GM19035 (cell line): ENCODE results near the gene PEX14.

Experiments
- ATAC-seq: cut with Tn5 transposase; IDR thresholded peaks from one replicate; pipeline ENCODE4 v1.9.1; 2021; ENCODE audit not compliant: unreplicated experiment

PEX14 gene

GRCh38 chr1:10662090-10662688, 187.4 kb downstream of the PEX14 start:
- ATAC-seq = no peak

DNA sequence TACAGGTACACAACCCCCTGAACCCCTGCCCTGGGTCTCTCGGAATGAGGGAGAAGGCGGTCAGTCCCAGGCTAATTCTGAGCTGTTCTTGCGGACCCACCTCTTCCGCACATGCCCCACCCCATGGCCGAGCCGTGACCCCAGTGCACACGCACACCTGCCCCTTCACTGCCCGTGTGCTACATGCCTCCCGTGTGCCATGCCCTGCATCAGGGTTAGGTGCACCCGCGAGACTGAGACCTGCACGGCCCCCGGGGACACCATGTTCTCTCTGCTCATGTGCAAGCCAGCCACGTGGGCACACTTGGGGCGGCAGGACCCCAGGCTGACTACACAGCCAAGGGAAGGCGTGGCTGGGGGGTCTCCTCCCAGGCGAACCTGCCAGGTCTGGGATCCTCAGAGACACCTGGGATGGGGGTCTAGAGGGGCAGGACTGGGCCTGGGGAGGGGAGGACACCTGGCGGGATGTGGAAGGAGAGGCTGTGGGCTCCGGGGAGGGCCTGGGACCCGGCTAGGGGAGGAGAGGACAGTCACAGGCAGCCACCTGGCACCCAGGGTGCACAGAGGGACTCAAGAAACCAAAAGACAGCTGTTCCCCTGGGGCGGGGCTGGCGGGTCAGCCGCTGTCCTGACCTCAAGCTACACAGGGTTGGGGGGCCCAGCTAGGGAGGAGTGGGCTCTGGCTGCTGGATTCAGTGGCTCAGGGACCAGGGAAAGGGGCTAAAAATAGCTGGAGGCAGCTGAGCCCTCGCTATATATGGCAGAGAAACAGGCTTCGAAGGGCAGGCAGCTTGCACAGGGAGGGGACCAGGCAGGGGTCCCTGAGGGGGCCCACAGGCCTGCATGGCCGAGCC, 188.3 kb downstream of the PEX14 start:
- no peak for ATAC-seq

GRCh38 chr1:10663678-10664035, 188.9 kb downstream of the PEX14 start:
- no peak for ATAC-seq

DNA sequence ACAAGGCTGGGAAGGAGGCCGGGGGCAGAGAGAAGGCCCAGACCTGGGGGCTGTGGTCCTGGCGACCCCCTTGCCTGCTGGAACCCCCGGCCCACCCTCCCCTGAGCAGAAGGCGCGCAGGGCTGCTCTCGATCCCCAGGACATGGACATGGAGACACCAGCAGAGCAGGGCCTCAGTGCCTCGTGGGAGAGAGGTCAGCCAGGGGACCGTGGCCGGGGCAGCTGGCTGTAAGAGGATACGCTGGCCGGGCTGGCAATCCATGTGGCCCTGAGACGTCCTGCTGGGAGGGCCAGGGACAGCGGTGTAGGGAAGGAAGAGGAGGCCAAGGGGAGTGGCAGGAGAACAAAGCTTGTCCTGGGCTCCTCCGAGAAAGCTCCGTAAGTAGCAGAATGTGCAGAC, 189.5 kb downstream of the PEX14 start:
- no peak for ATAC-seq

- ATAC-seq = no peak
Observed at GRCh38 chr1:10665226-10665625, 190.5 kb downstream of the PEX14 start.

GRCh38 chr1:10665930-10666850, 191.4 kb downstream of the PEX14 start:
- no peak for ATAC-seq

GRCh38 chr1:10667861-10668761, 193.4 kb downstream of the PEX14 start:
- ATAC-seq = no peak

DNA sequence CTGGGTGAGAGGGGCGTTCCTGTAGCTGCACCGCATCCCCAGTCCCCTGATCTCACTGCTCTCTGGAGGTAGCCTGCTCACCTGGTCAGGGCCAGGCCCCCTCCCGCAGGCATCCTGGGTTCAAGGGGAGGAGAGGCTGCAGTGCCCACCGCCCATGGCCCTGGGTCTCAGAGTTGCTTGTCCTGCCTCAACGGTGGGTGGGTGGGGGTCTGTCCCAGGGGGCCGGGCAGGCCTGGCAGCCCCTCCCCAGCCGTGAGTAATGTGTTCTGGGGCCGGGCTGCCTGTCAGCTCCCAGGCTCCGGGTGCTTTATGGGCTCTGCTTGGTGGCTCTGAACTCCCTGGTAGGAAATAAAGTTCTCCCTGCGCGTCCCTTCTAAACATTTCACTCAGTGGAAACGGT, 194.8 kb downstream of the PEX14 start:
- ATAC-seq = no peak

DNA sequence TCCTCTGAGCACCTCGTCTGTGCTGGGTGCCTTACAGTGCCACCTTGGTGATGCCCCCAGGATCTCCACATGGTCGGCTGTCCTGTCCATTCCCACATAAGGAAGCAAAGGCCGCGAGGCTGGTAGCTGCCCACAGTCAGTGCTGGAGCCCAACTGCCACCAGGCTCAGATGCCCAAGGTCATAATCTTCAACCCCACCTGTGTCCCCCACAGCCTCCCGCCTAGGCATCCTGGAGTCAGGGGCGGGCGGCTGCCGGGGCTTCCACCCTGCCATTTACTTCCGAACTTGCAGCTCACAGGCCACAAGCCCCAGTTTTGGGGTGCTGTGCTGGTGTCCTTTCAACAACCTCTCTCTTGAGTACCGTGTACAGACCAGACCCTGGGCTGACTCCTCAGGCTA, 195.4 kb downstream of the PEX14 start:
- ATAC-seq = no peak

- no peak for ATAC-seq
Observed at GRCh38 chr1:10671090-10671489, 196.3 kb downstream of the PEX14 start.

- no peak for ATAC-seq
Observed at GRCh38 chr1:10671622-10672342, 197.0 kb downstream of the PEX14 start.

DNA sequence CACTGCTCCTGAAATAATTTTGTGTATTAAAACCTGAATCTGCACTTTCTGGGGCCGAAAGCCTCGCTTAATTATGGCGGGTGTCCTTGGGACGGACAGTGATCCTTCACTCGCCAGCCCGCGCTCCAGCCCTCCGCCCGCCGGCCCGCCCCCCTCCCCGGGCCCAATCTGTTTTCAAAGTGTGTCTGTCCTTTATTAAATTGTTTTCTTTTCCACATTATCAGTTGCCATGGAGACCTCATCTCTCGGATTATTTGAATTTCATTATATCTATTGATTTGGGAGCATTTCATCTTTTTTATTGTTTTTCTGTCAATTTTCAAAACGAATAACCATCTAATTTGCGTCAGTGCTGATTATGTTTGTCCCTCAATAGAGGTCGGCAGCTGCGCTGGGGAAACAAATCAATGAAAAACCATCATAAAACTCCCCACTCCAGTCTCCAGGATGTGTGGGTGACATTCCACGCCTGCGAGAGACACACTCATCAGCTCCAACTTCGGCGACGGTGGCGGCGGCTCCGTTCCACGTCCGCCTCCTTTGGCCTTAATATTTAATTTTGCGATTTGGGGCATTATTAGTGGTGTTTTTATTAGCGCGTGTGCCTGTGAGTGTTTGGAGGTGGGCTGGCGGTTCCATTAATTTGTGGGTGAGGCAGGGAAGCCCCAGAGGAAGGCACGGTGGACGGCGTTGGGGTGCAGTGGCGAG, 197.7 kb downstream of the PEX14 start:
- ATAC-seq = no peak

- ATAC-seq = no peak
Observed at GRCh38 chr1:10673109-10673711, 198.5 kb downstream of the PEX14 start.

DNA sequence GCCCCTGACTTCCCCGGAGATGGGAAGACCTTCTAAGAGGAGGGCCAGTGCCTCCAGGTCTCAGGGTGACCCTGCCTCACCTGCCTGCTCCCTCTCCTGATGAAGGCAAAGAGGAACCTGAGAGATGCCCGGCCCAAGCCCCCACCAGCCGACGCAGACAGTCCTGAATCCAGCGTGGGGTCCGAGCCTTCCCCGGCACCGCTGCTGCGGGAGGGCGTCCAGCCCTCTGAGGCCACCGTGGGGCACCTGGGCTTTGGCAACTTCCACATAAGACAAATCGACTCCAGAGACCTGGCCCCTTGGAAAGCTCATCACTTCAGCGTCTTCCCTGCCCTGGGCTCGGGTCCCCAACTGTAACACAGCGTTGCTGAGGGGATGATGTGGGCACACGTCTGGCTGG, 199.5 kb downstream of the PEX14 start:
- no peak for ATAC-seq

DNA sequence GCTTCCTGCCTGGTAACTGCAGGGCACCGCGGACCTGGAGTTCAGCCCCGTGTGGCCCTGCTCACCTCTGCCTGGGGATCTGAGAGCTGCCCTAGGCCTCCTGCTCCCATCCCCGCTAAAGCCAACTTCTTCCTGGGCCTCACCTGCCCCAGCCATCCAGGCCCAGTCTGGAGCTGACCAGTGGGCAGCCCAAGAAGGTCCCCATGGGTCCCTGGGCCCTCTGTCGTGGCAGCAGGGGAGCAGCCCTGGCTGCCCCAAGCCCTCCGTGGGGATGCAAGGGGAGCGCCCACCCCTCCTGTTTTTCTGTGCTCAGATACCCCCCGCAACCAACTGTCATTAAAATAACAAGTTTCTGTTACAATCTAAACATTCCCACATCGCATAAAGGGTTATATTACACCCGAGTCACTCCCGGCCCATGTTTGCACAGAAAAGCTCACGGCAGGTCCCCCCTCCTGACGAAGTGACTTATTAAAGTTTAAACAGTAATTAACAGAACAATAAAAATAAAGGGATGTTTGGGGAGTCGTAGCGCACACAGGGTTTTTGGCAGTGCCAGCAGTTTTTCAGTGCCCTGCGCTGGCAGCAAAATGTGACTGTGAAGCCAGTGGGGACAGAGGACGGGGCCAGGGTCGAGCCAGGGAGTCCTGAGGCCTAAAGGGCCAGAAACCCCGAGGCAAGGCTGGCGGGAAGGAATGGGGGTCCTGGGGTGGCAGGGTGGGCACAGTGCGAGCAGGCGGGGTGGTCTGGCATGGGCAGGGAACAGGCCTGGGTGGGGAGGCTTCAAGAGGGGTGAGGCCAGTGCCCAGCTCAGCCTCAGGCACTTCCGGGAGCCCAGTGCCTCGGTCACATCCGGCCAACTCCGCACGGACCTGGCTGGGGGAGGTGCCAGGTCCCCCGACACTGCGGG, 200.2 kb downstream of the PEX14 start:
- no peak for ATAC-seq

GRCh38 chr1:10675813-10676212, 201.1 kb downstream of the PEX14 start:
- no peak for ATAC-seq

DNA sequence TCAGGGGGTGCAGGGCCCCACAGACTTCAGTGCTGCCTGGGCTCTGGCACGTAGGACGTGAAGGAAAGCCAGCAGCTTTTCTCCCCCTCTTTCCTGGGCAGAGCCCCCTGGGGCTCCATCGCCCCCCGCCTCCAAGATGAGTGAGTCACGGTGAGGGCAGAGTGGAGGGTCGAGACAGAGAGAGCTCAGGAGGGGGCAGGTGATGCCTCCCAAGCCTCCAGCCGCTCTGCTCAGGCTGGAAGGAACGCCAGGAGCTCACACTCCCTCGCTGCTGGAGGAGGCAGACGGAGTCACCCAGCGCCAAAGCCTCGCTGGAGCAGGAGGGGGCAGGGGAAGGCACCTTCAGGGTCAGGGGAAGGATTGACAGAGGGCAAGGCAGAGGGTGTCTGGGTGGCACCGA, 202.2 kb downstream of the PEX14 start:
- ATAC-seq = no peak
